ENCODE measurements around the gene APRT. TPM values are rescaled to one million over a fixed set of nuclear protein-coding genes. Genes with fewer than 3 reads are reported as not detected.

The APRT gene, protein sequence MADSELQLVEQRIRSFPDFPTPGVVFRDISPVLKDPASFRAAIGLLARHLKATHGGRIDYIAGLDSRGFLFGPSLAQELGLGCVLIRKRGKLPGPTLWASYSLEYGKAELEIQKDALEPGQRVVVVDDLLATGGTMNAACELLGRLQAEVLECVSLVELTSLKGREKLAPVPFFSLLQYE
- 100 to 1,000 TPM in 2 of 4 donors, 10 to 100 TPM in 2; 74.8 to 135 (median 101) TPM for total RNA-seq

GRCh38 chr16:88811769-88812512 is at the start of gene APRT:
TSS of gene APRT (minus strand) at chr16:88811928. CDS start at chr16:88811899, 29 bp downstream.
- TF ChIP-seq CTCF (IDR thresholded peaks at IDR 0.05; ENCODE audit: low read depth): no peak

GRCh38 chr16:88861359-88861758 is 49.6 kb upstream of the APRT start:
- TF ChIP-seq CTCF (IDR thresholded peaks at IDR 0.05; ENCODE audit: low read depth): no peak

GRCh38 chr16:88859381-88860091 is 47.8 kb upstream of the APRT start:
- TF ChIP-seq CTCF (IDR thresholded peaks at IDR 0.05; ENCODE audit: low read depth): no peak

- TF ChIP-seq CTCF (IDR thresholded peaks at IDR 0.05; ENCODE audit: low read depth): no peak
These were observed 46.1 kb upstream of the APRT start for GRCh38 chr16:88857728-88858339.

- TF ChIP-seq CTCF (IDR thresholded peaks at IDR 0.05; ENCODE audit: low read depth): no peak
These were observed 45.4 kb upstream of the APRT start, which contains the start of the genes GALNS and TRAPPC2L for GRCh38 chr16:88856828-88857727. TSS of gene GALNS (minus strand) at chr16:88856947. CDS start at chr16:88856877, 70 bp downstream. TSS of gene TRAPPC2L (plus strand) at chr16:88857127. CDS start at chr16:88857151, 24 bp downstream.

- no peak for TF ChIP-seq CTCF (IDR thresholded peaks at IDR 0.05; ENCODE audit: low read depth)
These were observed 44.5 kb upstream of the APRT start for GRCh38 chr16:88856122-88856827.

Measured in subcutaneous adipose tissue (tissue), 4 donors.